ENCODE results near the gene PTPRR.
A peak's percentile ranks its signal among the peaks of the same experiment; 100 is the strongest.

PTPRR gene

DNA sequence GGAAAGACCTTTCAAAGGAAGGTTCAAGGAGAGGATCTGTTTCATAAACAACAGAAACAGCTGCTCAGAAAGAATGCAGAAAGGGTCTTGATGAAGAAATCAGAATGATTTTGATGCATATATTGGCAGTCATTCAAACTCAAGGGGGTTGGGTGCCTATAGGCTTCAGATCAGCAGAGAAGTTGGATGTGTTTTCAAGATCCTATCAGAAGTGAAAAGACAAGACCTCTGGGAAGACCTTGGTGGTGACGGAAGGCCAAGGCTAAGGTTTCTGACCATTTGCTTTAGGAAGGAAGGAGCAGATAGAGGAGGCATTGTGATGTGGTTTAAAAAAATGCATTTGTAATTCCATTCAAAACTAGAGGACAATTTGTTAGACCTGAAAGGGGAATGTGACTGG lies 268.1 kb downstream of the PTPRR start:
- no peak for DNase-seq (ENCODE audit: low spot score)

GRCh38 chr12:70648831-70649230 lies 271.7 kb downstream of the PTPRR start:
- DNase-seq (ENCODE audit: low spot score), result peak; percentile 49
- peak; percentile 76 for FAIRE-seq

More for the DNA sequence above, 268.1 kb downstream of the PTPRR start:
- no peak for FAIRE-seq

GRCh38 chr12:70648191-70648590 lies 272.3 kb downstream of the PTPRR start:
- DNase-seq (ENCODE audit: low spot score), result peak; percentile 12
- peak; percentile 62 for FAIRE-seq

GRCh38 chr12:70646850-70647249 lies 273.7 kb downstream of the PTPRR start:
- FAIRE-seq, result peak; percentile 86
- peak; percentile 67 for DNase-seq (ENCODE audit: low spot score)

- peak; percentile 97 for DNase-seq (ENCODE audit: low spot score)
- peak; percentile 99 for FAIRE-seq
These were observed 274.8 kb downstream of the PTPRR start for GRCh38 chr12:70645494-70646317.

- FAIRE-seq (peak; percentile 44), DNase-seq (ENCODE audit: low spot score) (peak; percentile 49)
These were observed 275.7 kb downstream of the PTPRR start for GRCh38 chr12:70644861-70645260.

DNA sequence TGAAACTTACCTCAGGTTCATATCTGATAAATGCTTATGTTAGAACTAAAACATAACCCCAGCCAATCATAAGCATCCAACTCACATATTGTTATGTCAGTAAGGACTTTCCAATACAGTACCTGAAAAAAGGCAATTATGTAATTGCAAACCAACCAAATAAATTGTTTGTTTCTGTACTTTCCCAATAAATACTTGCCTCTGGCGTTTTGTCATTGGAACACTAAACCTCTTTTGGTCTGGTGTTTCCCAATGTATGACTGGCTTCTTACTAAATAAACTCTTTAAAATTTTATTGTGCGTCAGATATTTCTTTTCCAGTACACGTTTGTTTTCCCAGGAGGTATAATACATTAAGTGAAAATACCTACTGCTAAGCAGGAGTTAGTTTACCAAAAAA lies 276.6 kb downstream of the PTPRR start:
- no peak for FAIRE-seq

GRCh38 chr12:70641691-70642090 lies 278.8 kb downstream of the PTPRR start:
- FAIRE-seq, result no peak
- DNase-seq (ENCODE audit: low spot score), result no peak

More for the DNA sequence above, 276.6 kb downstream of the PTPRR start:
- no peak for DNase-seq (ENCODE audit: low spot score)

DNA sequence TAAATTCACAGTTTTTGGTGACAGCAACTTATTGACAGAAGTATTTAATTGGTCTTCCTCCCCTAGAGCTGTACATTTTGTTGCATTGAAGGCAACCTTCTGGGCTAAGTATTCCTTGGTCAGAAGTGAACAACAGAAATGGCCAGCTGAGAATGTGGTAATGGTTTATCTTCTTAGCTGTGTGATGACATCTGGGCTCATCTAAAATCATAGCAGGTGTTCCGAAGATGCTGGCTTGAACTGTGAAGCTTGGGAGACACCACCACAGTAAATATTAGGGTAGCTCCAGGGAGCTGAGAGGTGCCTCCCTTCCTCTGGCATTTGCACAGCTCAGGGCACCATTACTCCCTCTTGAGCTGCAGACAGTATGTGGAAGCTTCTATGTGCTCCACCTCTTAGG lies 279.6 kb downstream of the PTPRR start:
- DNase-seq (ENCODE audit: low spot score) (no peak), FAIRE-seq (no peak)

GRCh38 chr12:70639535-70639934 lies 281.0 kb downstream of the PTPRR start:
- no peak for FAIRE-seq
- DNase-seq (ENCODE audit: low spot score), result no peak

GRCh38 chr12:70638639-70639360 lies 281.7 kb downstream of the PTPRR start:
- DNase-seq (ENCODE audit: low spot score), result peak; percentile 61
- peak; percentile 76 for FAIRE-seq

GRCh38 chr12:70637303-70638085 lies 283.0 kb downstream of the PTPRR start, which contains the start of gene PTPRB:
Gene PTPRB, minus strand, starts transcription at chr12:70637429. Its CDS starts 34 bp downstream, at chr12:70637395.
- DNase-seq (ENCODE audit: low spot score) (no peak), FAIRE-seq (no peak)

DNA sequence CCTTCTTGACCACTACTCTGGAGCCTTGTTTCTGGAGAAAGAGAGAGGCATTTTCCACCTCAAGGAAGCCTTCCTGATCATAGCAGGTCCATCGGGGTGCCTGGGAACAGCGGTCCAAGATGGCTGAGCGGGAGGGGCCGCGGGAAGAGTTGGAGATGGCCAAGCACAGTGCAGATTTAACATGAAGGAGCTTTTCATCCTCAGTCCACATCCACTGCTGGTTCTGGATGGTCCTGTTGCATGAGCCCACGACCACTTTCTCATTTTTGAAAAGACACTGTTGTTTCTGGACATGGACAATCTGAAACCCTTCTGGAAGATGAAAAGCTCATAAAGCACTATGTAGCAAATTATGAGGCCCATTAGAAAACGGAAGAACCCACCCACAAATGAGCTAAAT lies 284.8 kb downstream of the PTPRR start:
- DNase-seq (ENCODE audit: low spot score), result no peak
- no peak for FAIRE-seq

- FAIRE-seq (peak; percentile 23), DNase-seq (ENCODE audit: low spot score) (peak; percentile 50)
These were observed 291.6 kb downstream of the PTPRR start for GRCh38 chr12:70628701-70629480.

GRCh38 chr12:70627677-70628076 lies 292.9 kb downstream of the PTPRR start:
- FAIRE-seq (no peak), DNase-seq (ENCODE audit: low spot score) (no peak)

DNA sequence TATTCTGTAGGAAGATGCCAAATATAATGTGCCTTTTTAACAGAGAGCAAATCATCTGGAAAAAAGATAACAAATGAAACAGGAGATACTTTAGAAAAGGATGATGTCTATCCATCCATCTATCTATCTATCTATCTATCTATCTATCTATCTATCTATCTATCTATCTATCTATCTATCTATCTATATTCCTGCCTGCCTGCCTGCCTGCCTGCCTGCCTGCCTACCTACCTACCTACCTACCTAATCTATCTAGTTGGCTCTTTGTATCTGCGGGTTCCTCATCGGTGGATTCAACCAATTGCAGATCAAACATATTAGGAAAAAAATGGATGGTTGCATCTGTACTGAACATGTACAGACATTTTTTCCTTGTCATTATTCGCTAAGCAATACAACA lies 294.4 kb downstream of the PTPRR start:
- DNase-seq (ENCODE audit: low spot score) (no peak), FAIRE-seq (no peak)

DNA sequence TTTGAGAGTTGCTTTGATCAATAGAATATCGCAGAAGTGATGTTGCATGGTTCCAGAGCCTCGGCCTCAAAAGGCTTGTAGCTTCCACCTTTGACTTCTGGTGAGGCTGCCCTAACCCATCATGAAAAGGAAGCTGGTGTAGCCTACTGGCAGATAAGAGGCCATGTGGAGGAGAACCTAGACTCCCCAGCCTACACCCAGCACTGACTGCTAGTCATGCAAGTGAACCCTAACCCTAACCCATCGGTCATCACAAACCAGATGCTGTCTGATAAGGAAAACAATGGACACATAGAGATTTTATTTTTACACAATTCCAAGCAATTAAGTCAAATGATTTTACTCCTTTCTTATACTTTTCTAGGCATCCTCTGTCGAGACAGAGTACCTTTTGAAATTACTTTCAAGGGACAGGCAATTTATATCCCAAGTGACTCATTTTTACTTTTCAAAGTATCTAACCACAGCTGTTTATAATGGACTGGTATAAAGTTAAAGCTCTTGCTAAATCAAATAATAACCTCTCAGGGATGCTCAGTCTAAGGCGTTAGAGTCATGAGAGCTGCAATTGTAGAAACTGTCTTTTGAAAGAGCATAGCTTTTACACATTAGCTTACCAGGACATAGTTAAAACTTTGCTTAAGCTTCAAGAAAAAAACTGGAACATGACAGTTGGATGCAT lies 300.9 kb downstream of the PTPRR start:
- FAIRE-seq (no peak), DNase-seq (ENCODE audit: low spot score) (no peak)

- FAIRE-seq, result no peak
- DNase-seq (ENCODE audit: low spot score), result no peak
These were observed 302.2 kb downstream of the PTPRR start for GRCh38 chr12:70618371-70618770.

GRCh38 chr12:70617450-70617849 lies 303.1 kb downstream of the PTPRR start:
- no peak for FAIRE-seq
- no peak for DNase-seq (ENCODE audit: low spot score)

DNA sequence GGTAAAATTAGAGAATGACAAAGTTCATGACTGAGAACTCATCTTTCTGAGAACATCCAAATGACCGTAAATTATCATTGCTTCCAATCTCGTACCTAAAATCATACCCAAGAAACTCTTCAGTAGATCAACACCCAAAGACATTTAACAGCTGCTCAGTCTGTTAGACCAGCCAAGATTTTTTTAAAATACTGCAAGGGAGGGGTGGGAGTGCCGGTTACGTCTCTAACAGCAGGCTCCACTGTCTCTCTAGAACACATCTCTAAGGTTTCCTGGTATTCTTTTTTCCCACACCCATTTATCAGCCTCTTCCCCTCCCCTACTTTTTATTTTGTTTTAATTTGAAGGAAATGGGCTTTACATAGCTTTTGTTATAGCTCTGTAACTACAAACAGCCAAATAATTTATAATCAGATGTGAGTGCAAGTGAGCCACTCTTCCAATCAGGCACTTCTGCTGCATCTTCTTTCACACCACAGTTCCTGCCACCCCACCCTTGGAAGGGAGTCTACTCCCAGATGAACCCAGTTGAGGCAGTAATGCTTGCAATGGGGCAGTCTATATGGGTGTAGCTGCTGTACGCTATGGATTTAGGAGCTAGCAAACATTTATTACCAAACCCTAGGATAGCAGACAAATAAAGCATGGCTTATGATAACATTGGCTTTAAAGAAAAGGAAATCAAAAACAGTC lies 305.2 kb downstream of the PTPRR start:
- FAIRE-seq, result no peak

More for the DNA sequence above, 305.2 kb downstream of the PTPRR start:
- no peak for DNase-seq (ENCODE audit: low spot score)

Measured in RCC 7860 (cell line).